ENCODE measurements around the gene SDHAF1.
"Not testable (repeated sequence)": the region's sequence is repeated elsewhere in the genome, so short reads cannot be mapped to it uniquely, and the experiment has no call there.

Gene SDHAF1

DNA sequence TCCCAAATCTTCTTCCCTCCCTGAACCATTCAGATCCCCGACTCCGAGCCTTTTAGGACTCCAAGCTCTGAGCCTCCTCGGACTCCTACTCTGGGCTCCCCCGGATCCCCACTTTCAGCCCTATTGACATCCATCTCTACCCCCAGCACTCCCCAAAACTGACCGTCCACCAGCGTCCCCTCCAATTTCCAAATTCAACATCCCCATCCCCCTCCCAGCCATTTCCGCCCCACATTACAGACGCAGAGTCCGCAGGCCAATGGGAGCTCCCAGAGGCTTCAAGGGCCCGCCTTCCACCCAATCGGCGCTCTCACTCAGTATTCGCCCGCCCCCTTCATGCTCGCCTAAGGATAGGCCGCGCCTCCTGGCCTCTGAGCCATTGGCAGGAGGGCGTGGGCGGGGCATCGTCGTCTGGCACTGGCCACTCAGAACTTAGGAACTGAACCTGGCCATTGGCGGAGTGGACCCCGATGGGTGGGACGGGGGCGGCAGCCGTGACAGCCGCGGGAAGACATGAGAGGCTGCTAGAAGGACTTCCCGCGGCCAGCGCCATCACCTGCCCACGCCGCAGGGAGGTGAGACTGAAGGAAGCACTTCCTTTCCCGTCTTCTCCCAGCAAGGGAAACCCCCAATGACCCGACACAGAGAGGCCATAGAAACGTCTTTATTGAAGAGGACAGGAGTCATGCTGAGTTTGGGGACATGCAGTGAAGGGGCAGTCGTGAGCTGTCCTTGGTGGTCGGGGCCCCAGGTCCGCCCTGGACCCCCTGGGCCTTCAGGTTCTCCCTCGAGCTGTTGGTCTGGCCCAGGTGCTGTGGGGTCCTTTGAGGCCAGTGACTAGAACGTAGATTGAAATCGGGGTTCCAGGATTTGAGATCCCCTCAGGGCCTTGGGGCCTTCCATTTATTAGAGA is 19.3 kb downstream of the SDHAF1 start, which contains the start of gene ALKBH6:
Gene ALKBH6, minus strand, starts transcription at position 202 of the 913 bp plus-strand sequence. CDS start 816 bp downstream, outside the sequence.
- DNase-seq (ENCODE audit: low read depth in 2 of 2): peak; percentile 98 to 100

DNA sequence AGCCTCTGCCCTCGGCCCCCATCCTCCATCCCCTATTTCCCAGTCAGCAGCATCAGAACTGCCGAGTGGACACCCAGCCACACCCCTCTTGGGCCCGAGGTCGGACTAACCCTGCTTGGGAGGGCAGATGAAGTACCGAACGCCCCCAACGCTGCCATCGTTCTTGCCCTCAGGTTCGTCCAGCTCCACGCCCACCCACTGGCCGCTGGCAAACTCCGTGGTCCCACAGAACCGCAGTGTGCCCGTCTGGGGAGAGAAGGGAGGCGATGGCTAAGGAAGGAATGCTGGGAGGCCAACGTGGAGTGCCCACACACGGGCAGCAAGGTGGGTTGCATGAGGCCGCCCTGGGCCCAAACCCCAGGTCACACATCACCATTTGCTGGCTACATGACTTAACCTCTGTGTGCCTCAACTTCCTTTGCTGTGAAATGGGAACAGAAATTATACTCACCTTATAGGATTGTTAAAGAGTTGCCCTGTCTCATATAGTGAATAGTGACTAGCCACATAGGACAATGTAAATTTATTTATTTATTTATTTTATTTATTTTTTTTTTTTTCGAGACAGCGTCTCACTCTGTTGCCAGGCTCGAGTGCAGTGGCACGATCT is 24.2 kb downstream of the SDHAF1 start:
- DNase-seq (ENCODE audit: low read depth in 2 of 2): no peak

DNA sequence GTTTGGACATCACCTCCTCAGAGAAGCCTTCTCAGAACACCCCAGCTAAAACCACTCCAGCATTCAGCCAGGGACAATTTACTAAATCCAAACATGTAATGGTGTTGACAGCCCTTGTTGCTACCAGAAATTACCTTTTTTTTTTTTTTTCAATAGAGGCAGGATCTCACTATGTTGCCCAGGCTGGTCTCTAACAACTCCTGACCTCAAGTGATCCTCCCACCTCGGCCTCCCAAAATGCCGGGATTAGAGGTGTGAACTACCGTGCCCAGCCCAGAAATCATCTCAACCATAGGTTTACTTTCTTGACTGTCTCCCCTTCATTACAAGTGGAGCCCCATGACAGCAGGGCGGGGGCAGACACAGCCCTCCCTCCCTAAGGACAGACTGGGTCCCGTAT is 28.4 kb downstream of the SDHAF1 start:
- DNase-seq (ENCODE audit: low read depth in 2 of 2): no peak

DNA sequence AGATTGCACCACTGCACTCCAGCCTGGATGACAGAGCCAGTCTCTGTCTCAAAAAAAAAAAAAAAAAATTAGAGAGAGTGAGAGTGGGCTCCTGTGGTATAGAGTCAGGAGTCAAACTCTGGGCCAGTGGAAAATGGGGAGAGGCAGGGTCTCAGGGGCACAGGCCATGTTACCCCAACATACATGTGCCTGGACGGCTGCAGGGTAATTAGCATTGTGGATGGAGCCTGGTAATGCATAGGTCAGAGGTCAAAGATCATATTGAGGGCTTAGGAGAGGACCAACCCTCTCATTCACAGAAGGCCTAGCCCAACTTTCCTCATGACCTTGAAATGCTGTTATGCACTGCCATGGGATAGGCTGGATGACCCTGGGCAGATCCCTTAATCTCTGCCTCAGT is 30.6 kb downstream of the SDHAF1 start:
- no peak for DNase-seq (ENCODE audit: low read depth in 2 of 2)

DNA sequence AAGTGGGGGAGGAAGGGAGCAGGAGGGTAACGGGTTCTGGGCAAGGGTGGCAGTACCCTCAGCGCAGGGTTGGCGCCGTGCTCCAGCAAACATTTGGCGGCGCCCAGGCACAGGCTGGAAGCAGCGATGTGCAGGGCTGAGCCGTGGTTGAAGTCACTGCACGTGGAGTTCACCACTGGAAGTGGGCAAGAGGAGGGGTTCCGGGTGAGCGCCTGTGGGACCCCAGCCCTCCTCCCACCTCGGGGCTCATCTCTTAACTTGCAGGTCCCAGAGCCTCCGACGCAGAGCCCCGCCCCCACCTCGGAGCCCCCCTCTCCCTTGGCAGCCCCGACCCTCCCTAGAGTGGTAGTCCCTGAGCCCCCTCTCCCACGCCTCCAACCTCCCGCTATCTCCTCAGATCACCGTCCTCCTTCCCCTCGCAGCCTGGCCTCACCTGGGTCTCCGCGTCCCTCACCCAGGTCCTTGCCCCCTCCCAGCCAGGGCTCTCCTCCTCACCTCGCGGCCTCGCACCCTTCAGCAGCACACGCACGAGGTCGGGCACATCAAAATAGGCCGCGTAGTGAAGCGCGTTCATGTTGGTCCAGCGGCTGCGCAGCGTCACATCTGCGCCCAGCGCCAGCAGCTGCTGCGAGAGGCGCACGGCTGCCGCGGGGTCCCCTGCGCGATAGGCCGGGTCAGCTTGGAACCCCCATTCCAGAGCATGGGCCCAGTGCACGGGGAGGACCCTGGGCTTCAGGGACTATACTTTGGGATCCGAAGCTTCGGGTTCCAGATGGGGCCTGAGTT is 31.3 kb downstream of the SDHAF1 start:
- DNase-seq (ENCODE audit: low read depth in 2 of 2): no peak

DNA sequence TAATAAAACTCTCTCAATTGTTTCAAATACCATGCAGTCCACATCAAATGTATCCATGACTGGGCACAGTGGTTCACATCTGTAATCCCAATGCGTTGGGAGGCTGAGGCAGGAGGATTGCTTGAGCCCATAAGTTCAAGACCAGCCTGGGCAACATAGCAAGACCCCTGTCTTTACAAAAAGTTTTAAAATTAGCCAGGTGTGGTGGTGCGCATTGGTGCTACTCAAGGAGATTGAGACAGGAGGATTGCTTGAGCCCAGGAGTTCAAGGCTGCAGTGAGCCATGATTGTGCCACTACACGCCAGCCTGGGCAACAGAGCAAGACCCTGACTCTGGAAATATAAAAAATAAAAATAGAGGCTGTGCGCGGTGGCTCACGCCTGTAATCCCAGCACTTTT is 32.7 kb downstream of the SDHAF1 start:
- DNase-seq (ENCODE audit: low read depth in 2 of 2): no peak

DNA sequence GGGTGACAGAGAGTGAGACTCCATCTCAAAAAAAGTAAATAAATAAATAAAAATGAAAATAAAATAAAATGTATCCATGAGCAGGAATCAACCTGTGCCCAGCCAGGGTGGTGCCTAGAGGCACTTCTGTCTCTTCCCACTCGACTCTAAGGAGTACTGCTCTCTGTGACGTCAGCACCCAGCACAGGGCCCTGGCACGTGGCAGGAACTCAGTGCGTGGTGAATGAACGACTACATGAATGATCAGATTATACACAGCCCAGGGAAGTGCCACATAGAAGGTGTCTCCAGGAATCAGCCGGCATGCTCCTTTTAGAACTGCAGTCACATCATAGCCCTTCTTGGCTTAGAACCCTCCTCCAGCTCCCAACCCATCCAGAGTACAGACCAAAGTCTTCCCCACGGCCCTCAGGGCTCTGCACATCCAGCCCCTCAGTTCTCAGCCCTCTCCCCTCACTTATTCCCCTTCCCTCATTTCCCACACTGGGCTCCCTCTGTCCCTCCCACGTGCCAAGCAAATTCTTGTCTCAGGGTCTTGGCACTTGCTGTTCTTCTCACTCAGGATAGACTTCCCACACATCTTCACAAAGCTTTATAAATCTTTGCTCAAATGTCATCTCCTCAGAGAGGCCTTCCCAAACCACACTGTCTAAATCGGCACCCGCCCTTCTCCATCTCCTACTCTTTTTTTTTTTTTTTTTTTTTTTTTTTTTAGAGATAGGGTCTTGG is 33.5 kb downstream of the SDHAF1 start:
- DNase-seq (ENCODE audit: low read depth in 2 of 2): no peak

DNA sequence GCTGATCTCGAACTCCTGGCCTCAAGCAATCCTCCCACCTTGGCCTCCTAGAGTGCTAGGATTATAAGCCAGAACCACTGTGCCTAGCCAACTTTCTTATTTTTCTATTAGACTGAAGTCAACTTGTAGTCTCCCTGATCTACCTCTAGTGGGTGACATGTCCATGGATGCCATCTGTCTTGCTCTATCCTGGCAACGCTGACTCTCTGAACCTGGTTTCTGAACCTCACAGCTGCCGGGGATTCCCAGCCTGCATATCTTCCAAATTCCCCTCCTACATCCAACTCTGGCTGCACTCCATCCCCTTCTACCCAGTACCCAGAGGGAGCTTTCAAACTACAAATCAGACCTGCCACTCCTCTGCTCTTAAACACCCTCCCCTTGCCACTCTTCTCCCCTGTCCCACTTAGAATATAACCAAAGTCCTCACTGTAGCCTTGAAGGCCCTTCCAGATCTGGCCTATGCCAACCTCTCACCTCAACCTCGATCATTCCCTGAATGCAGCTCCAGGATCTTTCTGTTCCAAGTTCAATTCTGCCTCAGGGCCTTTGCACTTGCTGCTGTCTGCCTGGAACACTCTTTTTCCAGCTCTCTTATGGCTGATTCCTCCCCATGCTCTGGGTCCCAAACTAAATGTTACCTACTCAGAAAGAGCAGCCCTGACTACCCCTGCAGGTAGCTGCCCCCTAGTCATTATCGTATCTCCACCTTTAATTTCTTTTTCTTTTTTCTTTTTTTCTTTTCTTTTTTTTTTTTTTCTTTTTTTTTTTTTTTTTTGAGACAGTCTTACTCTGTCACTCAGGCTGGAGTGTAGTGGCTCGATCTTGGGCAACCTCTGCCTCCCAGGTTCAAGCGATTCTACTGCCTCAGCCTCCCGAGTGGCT is 35.5 kb downstream of the SDHAF1 start:
- no peak for DNase-seq (ENCODE audit: low read depth in 2 of 2)

DNA sequence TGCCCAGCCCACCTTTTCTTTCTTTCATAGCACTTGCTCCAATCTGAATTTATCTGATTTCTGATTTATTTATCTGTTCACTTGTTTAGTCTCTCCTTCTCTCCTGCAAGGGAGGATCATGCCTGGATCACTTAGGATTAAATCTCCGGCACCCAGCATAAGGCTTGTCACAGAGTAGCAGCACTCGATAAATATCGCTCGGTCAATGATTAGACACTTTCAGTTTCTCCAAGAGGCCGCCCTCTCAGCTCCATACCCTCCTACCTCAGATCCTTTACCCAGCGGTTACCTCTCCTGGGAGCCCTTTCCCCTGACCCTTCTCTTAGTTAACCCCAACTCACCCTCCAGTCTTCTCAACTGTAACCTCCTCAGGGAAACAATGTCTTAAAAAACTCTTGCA is 36.3 kb downstream of the SDHAF1 start:
- no peak for DNase-seq (ENCODE audit: low read depth in 2 of 2)

DNA sequence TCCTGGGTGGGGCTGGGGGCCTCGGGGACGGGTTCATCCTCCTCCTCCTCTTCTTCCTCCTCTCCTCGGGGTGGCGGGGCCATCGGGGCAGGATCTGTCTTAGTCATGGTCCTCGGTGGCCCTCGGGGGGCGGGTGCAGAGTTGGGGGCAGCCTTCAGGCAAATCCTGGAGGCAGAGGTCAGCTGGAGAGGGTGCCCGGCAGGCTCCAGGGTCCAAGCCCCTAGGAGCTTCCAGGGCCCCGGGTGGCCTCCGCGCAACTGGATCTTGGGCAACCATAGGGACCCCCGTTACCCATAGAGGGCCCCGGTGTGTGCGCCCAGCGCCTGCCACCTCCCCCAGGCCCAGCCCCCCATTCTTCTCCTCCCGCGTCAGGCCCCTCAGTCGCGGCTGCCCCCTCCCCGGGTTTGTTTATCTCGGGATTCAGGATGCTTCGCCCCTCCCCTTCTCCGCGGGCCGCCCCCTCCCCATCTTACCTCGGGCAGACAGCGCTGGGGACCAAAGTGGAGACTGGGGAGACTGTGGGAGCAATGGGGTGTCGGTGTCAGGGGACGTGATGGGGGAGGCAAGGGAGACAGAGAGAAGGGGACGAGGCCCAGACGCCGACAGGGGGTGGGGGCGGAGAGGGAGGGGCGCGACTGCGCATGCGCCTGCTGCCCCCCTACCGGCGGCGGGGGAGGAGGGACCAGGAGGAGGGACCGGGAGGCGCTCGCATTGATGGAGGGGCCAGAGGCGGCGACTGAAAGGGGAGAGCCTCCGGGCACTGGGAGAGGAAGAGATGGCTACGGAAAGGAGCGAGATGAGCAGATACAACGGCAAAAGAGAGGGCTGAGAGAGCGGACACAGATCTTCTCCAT is 37.5 kb downstream of the SDHAF1 start, which contains the start of gene CLIP3:
Gene CLIP3, minus strand, starts transcription at position 623 of the 854 bp plus-strand sequence. Its CDS starts 516 bp downstream, at position 107.
- DNase-seq (ENCODE audit: low read depth in 2 of 2): peak; percentile 12 to 17

DNA sequence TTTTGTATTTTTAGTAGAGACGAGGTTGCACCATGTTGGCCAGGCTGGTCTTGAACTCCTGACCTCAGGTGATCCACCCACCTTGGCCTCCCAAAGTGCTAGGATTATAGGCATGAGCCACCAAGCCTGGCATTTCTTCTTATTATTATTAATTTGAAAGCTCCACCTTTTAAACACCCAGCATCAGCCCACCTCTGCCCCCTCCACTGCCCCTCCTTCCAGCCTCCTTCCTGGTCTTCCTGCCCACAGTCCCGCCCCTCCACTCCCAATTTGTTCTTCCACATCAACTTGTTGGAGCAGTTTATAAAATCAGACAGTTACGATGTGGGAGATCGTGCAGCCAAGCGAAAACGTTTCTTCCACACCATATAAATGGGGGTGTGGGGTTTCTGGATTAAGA is 45.5 kb downstream of the SDHAF1 start:
- DNase-seq (ENCODE audit: low read depth in 2 of 2): no peak

DNA sequence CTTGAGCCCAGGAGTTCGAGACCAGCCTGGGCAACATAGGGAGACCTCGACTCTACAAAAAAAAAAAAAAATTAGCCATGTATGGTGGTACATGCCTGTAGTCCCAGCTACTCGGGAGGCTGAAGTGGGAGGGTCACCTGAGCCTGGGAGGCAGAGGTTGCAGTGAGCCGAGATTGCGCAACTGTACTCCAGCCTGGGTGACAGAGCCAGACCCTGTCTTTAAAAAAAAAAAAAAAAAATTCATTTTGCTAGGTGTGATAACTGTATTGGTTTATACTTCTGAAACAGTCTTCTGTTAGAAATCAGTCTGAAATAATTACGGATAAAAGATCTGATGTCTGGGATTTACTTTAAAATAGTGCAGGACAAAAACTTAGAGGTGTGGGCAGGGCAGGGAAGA is 46.1 kb downstream of the SDHAF1 start:
- DNase-seq (ENCODE audit: low read depth in 2 of 2): not testable (repeated sequence)

DNA sequence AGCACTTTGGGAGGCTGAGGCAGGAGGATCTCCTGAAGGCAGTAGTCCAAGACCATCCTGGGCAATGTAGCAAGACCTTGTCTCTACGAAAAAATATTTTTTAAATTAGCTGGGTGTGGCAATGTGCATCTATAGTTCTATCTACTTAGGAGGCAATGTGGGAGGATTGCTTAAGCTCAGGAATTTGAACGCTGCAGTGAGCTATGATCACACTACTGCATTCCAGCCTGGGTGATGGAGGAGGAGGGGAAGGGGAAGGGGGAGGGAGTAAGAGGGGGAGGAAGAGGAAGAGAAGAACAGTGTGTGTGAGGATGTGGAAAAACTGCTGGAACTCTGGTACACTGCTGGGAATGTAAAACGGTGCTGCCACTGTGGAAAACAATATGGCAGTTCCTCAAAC is 46.8 kb downstream of the SDHAF1 start:
- DNase-seq (ENCODE audit: low read depth in 2 of 2): no peak

DNA sequence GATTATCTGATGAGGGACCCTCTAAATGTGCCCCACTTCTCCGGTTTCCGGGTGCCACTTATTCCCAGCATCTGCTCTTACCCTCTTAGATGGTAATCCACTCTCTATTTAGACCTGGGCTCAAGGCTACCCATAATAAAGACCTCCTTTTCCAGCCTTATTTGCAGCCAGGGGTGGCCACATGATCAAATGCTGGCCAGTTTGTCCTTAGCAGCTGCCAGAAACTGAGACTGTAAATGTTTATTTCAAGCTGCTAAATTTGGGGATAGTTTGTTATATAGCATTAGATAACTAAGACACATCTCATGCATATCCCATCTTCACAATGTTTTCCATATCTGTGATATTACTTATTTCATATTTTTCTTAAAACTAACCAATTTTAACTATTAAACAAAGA is 49.0 kb downstream of the SDHAF1 start:
- DNase-seq (ENCODE audit: low read depth in 2 of 2): no peak

All from stimulated activated CD4-positive, alpha-beta T cell treated with anti-CD3 and anti-CD28 coated beads, Interleukin-12 subunit alpha, Interleukin-12 subunit beta, amount 100 ng/mL, for 24 hours (primary cell).